PC-3 (cell line): ENCODE measurements around the gene MRPS25.

ENCODE experiments used
- EZH2 ChIP-seq: fragments of 300-600 bp; sonication (generic); IDR thresholded peaks from one replicate; pipeline ENCODE4 v1.6.1; 2017; ENCODE audit warnings: antibody characterized with exemption, mild to moderate bottlenecking, low read length; ENCODE audit not compliant: unreplicated experiment
- TF ChIP-seq, protein P1 (sequence below): fragments of 300-600 bp; sonication (generic); conservative IDR thresholded peaks from 2 replicates; pipeline ENCODE4 v1.5.1; 2017; ENCODE audit warnings: antibody characterized with exemption, low read depth, mild to moderate bottlenecking, low read length

DNA sequence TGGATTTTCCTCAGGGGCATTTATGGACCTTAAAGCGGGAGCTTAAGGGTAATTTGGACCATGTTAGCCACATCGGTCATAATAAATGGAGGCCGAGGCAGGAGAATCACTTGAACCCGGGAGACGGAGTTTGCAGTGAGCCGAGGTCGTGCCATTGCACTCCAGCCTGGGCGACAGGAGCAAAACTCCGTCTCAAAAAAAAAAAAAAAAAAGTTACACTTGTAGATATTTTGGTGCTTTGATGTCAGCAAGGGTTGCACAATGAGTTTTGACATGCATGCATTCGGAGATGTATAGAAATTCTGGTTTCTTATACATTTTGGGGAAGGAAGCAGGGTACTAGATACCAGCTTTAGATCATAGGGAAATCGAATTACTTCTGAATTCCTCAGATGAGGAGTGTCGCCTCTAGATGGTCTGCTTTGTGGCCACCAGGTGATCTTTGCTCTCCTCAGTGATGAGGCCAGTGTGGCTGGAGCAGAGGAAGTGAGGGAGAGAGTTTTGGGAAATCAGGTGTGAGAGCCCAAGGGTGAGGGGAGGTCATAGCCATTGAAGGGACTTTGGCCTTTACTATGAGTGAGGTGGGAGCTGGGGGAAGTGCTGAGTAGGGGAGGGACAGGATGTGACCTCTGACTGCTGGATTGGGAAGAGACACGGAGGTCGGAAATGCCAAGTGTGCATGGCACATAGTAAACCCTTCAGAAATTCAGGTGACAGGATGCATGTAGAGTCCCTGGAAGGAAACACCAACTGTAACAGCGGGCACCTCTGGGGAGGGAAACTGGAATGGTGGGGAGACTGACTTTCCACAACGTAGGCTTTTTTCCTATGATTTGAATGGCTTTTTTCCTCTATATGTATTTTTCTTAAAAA, 42.2 kb upstream of the MRPS25 start:
- no peak for TF ChIP-seq EZH2
- TF ChIP-seq, protein P1, sequence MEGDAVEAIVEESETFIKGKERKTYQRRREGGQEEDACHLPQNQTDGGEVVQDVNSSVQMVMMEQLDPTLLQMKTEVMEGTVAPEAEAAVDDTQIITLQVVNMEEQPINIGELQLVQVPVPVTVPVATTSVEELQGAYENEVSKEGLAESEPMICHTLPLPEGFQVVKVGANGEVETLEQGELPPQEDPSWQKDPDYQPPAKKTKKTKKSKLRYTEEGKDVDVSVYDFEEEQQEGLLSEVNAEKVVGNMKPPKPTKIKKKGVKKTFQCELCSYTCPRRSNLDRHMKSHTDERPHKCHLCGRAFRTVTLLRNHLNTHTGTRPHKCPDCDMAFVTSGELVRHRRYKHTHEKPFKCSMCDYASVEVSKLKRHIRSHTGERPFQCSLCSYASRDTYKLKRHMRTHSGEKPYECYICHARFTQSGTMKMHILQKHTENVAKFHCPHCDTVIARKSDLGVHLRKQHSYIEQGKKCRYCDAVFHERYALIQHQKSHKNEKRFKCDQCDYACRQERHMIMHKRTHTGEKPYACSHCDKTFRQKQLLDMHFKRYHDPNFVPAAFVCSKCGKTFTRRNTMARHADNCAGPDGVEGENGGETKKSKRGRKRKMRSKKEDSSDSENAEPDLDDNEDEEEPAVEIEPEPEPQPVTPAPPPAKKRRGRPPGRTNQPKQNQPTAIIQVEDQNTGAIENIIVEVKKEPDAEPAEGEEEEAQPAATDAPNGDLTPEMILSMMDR: no peak
